ENCODE measurements around the gene ERI2. TPM values are rescaled to one million over a fixed set of nuclear protein-coding genes. Genes with fewer than 3 reads are reported as not detected.
A peak's percentile ranks its signal among the peaks of the same experiment; 100 is the strongest.
"Not testable (repeated sequence)": the region's sequence is repeated elsewhere in the genome, so short reads cannot be mapped to it uniquely, and the experiment has no call there.

ERI2 gene
- total and polyA plus RNA-seq, 2 donors: 12.5 to 45.6 TPM

GRCh38 chr16:20767577-20767976 is 38.7 kb downstream of the ERI2 start:
- DNase-seq (ENCODE audit: extremely low spot score): no peak
- H3K4me3 ChIP-seq (ENCODE audit: low read depth, low read length): no peak overlapping the region
- H3K4me1 ChIP-seq (ENCODE audit: insufficient read depth): no peaks in the 10 kb centered on the region
- H3K36me3 ChIP-seq (ENCODE audit: insufficient read depth): no peaks in the 10 kb centered on the region
- no peak overlapping the region for H3K27ac ChIP-seq (ENCODE audit: low read depth)

- Histone ChIP-seq H3K4me1 (ENCODE audit: insufficient read depth) (no peaks in the 10 kb centered on the region), H3K27ac (ENCODE audit: low read depth) (no peak overlapping the region), H3K4me3 (ENCODE audit: low read depth, low read length) (no peak overlapping the region), H3K36me3 (ENCODE audit: insufficient read depth) (no peaks in the 10 kb centered on the region)
- DNase-seq (ENCODE audit: extremely low spot score): no peak
- WGBS: 88% methylated on average over 5 of the region's 5 CpGs
Measured at GRCh38 chr16:20766294-20766693, 40.0 kb downstream of the ERI2 start.

GRCh38 chr16:20765732-20766131 is 40.5 kb downstream of the ERI2 start:
- Histone ChIP-seq H3K4me1 (ENCODE audit: insufficient read depth) (no peaks in the 10 kb centered on the region), H3K4me3 (ENCODE audit: low read depth, low read length) (no peak overlapping the region), H3K27ac (ENCODE audit: low read depth) (no peak overlapping the region), H3K36me3 (ENCODE audit: insufficient read depth) (no peaks in the 10 kb centered on the region)
- WGBS: 81% methylated on average over 2 of the region's 2 CpGs
- DNase-seq (ENCODE audit: extremely low spot score): no peak

GRCh38 chr16:20764448-20764847 is 41.8 kb downstream of the ERI2 start:
- H3K4me1 ChIP-seq (ENCODE audit: insufficient read depth); DNase-seq (ENCODE audit: extremely low spot score); H3K36me3 ChIP-seq (ENCODE audit: insufficient read depth); H3K27ac ChIP-seq (ENCODE audit: low read depth); H3K4me3 ChIP-seq (ENCODE audit: low read depth, low read length): not testable (repeated sequence)
- 75% methylated on average over 1 of the region's 1 CpG for WGBS

- Histone ChIP-seq H3K36me3 (ENCODE audit: insufficient read depth) (no peaks in the 10 kb centered on the region), H3K4me3 (ENCODE audit: low read depth, low read length) (peak within 1 kb of the TSS; percentile 12), H3K4me1 (ENCODE audit: insufficient read depth) (no peaks in the 10 kb centered on the region), H3K27ac (ENCODE audit: low read depth) (peak within 1 kb of the TSS; percentile 61)
- WGBS: 14% methylated on average over 10 of the region's 10 CpGs
- peak; percentile 90 for DNase-seq (ENCODE audit: extremely low spot score)
Measured at GRCh38 chr16:20763461-20764232, 42.6 kb downstream of the ERI2 start, which contains the start of gene ACSM3. TSS of gene ACSM3 (plus strand) at chr16:20764014. CDS start at chr16:20770035, 6,021 bp downstream.

- 96% methylated on average over 3 of the region's 3 CpGs for WGBS
- DNase-seq (ENCODE audit: extremely low spot score): no peak
- H3K4me1 ChIP-seq (ENCODE audit: insufficient read depth): no peaks in the 10 kb centered on the region
- no peak overlapping the region for H3K4me3 ChIP-seq (ENCODE audit: low read depth, low read length)
- H3K36me3 ChIP-seq (ENCODE audit: insufficient read depth): no peaks in the 10 kb centered on the region
- H3K27ac ChIP-seq (ENCODE audit: low read depth): no peak overlapping the region
Measured at GRCh38 chr16:20762404-20763123, 43.7 kb downstream of the ERI2 start.

- Histone ChIP-seq H3K36me3 (ENCODE audit: insufficient read depth) (no peaks in the 10 kb centered on the region), H3K4me3 (ENCODE audit: low read depth, low read length) (no peak overlapping the region), H3K4me1 (ENCODE audit: insufficient read depth) (no peaks in the 10 kb centered on the region), H3K27ac (ENCODE audit: low read depth) (no peak overlapping the region)
- DNase-seq (ENCODE audit: extremely low spot score): no peak
- WGBS: 81% methylated on average over 1 of the region's 1 CpG
Measured at GRCh38 chr16:20761175-20761574, 45.1 kb downstream of the ERI2 start.

DNA sequence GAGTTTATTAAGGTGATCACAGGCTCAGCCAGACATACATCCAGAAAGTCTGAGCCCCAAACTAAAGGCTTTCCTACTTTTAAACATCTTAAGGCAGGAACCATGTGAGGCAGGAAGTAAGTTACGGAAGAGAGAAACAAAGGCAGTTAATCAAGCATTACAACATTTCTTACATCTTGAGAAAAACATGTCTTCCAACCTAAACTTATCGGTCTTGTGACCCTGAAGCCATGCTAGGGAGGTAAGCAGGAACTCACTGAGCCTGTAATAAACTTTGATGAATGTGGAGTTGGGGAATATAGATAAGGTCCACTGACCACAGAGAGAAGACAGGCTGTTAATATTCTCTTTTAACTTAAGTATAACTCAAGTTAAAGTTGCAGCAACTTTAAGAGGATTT is 45.9 kb downstream of the ERI2 start:
- H3K4me3 ChIP-seq (ENCODE audit: low read depth, low read length): no peak overlapping the region

GRCh38 chr16:20755799-20756198 is 50.5 kb downstream of the ERI2 start:
- H3K4me3 ChIP-seq (ENCODE audit: low read depth, low read length); H3K27ac ChIP-seq (ENCODE audit: low read depth); H3K4me1 ChIP-seq (ENCODE audit: insufficient read depth); H3K36me3 ChIP-seq (ENCODE audit: insufficient read depth); DNase-seq (ENCODE audit: extremely low spot score): not testable (repeated sequence)
- 93% methylated on average over 3 of the region's 5 CpGs for WGBS

More for the DNA sequence above, 45.9 kb downstream of the ERI2 start:
- Histone ChIP-seq H3K27ac (ENCODE audit: low read depth) (no peak overlapping the region), H3K4me1 (ENCODE audit: insufficient read depth) (no peaks in the 10 kb centered on the region), H3K36me3 (ENCODE audit: insufficient read depth) (no peaks in the 10 kb centered on the region)
- WGBS: 56% methylated on average over 2 of the region's 2 CpGs
- DNase-seq (ENCODE audit: extremely low spot score): no peak

GRCh38 chr16:20755238-20755637 is 51.0 kb downstream of the ERI2 start:
- H3K4me3 ChIP-seq (ENCODE audit: low read depth, low read length): no peak overlapping the region
- H3K36me3 ChIP-seq (ENCODE audit: insufficient read depth): no peaks in the 10 kb centered on the region
- no peaks in the 10 kb centered on the region for H3K4me1 ChIP-seq (ENCODE audit: insufficient read depth)
- no peak for DNase-seq (ENCODE audit: extremely low spot score)
- WGBS: 73% methylated on average over 1 of the region's 1 CpG
- no peak overlapping the region for H3K27ac ChIP-seq (ENCODE audit: low read depth)

DNA sequence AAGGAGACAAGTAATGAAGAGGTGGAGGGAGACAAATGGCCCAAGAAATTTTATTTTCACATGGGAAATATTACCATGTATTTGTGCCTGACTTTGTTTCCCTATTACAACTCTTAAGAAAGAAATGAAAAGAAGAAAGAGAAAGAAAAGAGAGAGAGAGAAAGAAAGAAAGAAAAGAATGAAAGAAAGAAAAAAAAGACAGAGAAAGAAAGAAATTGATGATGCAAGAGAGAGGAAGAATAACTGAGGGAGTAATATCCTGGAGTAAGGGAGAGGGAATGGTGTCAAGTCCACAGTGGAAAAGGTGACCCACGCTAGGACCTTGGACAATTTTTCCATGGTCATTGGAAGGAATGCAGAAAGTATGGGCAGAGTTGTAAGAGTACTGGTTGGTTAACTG is 52.5 kb downstream of the ERI2 start:
- 64% methylated on average over 1 of the region's 1 CpG for WGBS
- Histone ChIP-seq H3K4me3 (ENCODE audit: low read depth, low read length) (no peak overlapping the region), H3K4me1 (ENCODE audit: insufficient read depth) (no peaks in the 10 kb centered on the region), H3K27ac (ENCODE audit: low read depth) (no peak overlapping the region), H3K36me3 (ENCODE audit: insufficient read depth) (no peaks in the 10 kb centered on the region)
- DNase-seq (ENCODE audit: extremely low spot score): no peak

GRCh38 chr16:20750558-20750957 is 55.7 kb downstream of the ERI2 start:
- H3K4me3 ChIP-seq (ENCODE audit: low read depth, low read length): no peak overlapping the region
- 95% methylated on average over 1 of the region's 1 CpG for WGBS
- H3K27ac ChIP-seq (ENCODE audit: low read depth): no peak overlapping the region
- no peaks in the 10 kb centered on the region for H3K36me3 ChIP-seq (ENCODE audit: insufficient read depth)
- no peaks in the 10 kb centered on the region for H3K4me1 ChIP-seq (ENCODE audit: insufficient read depth)
- DNase-seq (ENCODE audit: extremely low spot score): no peak

DNA sequence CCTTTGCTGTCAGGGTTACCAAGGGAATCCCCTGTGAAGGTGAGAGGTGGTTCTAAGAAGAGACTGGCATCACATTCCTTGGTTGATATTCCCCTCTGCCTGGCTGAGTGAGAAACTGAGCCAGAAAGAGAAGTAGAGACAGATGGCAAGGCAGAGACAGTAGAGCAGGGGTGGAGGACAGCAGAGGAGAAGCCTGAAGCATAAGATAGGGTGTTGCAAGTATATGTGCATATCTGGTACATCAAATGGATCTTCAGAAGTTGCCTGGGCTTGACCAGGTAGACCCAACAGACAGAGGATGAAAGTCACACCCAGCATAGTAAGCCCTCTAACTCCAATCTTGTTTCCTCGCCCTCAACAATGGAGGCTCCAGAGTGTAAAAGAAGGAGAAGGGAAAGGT is 56.8 kb downstream of the ERI2 start:
- Histone ChIP-seq H3K4me3 (ENCODE audit: low read depth, low read length) (no peak overlapping the region), H3K4me1 (ENCODE audit: insufficient read depth) (no peaks in the 10 kb centered on the region), H3K36me3 (ENCODE audit: insufficient read depth) (no peaks in the 10 kb centered on the region), H3K27ac (ENCODE audit: low read depth) (no peak overlapping the region)
- DNase-seq (ENCODE audit: extremely low spot score): no peak
- WGBS: 89% methylated on average over 1 of the region's 1 CpG

Measured in urinary bladder (tissue), 4 donors.